SH-SY5Y (cell line): Measurements from ENCODE around the gene ENKD1.

ENCODE experiments used
- GATA2 ChIP-seq: IDR thresholded peaks from 2 replicates; pipeline ENCODE4 v1.6.1; 2011; ENCODE audit warnings: mild to moderate bottlenecking, low read depth, low read length
- GATA3 ChIP-seq: IDR thresholded peaks from 2 replicates; pipeline ENCODE4 v1.6.1; 2011; ENCODE audit warnings: low read depth, mild to moderate bottlenecking, low read length, moderate library complexity

DNA sequence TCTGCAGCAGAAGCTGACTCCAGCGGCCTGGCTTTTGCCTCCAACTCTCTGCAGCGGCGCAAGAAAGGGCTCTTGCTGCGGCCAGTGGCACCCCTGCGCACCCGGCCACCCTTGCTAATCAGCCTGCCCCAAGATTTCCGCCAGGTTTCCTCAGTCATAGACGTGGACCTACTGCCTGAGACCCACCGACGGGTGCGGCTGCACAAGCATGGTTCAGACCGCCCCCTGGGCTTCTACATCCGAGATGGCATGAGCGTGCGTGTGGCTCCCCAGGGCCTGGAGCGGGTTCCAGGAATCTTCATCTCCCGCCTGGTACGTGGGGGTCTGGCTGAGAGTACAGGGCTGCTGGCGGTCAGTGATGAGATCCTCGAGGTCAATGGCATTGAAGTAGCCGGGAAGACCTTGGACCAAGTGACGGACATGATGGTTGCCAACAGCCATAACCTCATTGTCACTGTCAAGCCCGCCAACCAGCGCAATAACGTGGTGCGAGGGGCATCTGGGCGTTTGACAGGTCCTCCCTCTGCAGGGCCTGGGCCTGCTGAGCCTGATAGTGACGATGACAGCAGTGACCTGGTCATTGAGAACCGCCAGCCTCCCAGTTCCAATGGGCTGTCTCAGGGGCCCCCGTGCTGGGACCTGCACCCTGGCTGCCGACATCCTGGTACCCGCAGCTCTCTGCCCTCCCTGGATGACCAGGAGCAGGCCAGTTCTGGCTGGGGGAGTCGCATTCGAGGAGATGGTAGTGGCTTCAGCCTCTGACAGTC lies 4.5 kb downstream of the ENKD1 start:
- TF ChIP-seq GATA2: no peak
- TF ChIP-seq GATA3: no peak
